Measurements from ENCODE around the gene PKD1L1. TPM values are rescaled to one million over a fixed set of nuclear protein-coding genes. Genes with fewer than 3 reads are reported as not detected.

Gene PKD1L1
- total and polyA plus RNA-seq, 8 donors = 0.13 to 0.67 (median 0.34) TPM

DNA sequence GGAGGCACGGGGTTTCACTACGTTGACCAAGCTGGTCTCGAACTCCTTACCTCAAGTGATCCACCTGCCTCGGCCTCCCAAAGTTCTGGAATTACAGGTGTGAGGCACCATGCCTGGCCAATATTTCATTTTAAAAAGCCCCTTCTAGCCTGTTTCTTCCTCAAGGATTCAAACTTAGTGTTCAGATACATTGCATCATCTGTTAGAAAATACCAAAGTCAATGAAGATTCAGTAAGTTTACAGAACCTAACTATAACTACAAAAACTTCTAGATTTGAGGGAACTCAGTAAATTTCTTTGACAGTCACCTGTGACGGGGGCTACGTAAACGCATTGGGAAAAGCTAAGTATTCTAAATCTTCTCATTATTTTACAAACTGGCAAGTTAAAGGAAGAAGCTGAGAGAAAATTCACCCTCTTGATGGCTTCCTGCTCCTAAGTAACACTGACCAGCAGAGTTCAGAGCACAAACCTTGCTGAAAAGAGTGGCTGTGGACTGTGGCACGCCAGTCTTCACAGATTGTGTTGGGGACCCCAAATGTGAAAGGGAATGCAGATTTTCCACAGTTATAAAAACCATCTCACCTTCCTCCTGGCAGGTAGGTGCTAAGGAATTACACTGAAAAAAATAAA lies 162.2 kb downstream of the PKD1L1 start:
- ATAC-seq (no peak), DNase-seq (no peak)
- Histone ChIP-seq H3K36me3 (no peaks in the 10 kb centered on the region), H3K9me3 (no peaks in the 10 kb centered on the region), H3K27me3 (no peaks in the 10 kb centered on the region), H3K27ac (peak overlapping the region; percentile 35 to 49), H3K4me3 (no peak overlapping the region), H3K4me1 (peaks cover 0 to 16% of the 10 kb centered on the region in 2 donors)
- TF ChIP-seq, protein P1, sequence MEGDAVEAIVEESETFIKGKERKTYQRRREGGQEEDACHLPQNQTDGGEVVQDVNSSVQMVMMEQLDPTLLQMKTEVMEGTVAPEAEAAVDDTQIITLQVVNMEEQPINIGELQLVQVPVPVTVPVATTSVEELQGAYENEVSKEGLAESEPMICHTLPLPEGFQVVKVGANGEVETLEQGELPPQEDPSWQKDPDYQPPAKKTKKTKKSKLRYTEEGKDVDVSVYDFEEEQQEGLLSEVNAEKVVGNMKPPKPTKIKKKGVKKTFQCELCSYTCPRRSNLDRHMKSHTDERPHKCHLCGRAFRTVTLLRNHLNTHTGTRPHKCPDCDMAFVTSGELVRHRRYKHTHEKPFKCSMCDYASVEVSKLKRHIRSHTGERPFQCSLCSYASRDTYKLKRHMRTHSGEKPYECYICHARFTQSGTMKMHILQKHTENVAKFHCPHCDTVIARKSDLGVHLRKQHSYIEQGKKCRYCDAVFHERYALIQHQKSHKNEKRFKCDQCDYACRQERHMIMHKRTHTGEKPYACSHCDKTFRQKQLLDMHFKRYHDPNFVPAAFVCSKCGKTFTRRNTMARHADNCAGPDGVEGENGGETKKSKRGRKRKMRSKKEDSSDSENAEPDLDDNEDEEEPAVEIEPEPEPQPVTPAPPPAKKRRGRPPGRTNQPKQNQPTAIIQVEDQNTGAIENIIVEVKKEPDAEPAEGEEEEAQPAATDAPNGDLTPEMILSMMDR (IDR thresholded peaks at IDR 0.05) = no peak
- intact Hi-C loops (cut with DNase I) = no loop called here

- Histone ChIP-seq H3K27ac (peak overlapping the region; percentile 28 to 83), H3K27me3 (no peaks in the 10 kb centered on the region), H3K4me3 (no peak overlapping the region), H3K4me1 (peaks cover 0 to 16% of the 10 kb centered on the region in 2 donors), H3K9me3 (no peaks in the 10 kb centered on the region), H3K36me3 (no peaks in the 10 kb centered on the region)
- ATAC-seq (peak; percentile 66), DNase-seq (peak in 1 of 4 donors; percentile 35)
- TF ChIP-seq, protein P1 (IDR thresholded peaks at IDR 0.05) = no peak
- intact Hi-C loops (cut with DNase I) = no loop called here
Observed at GRCh38 chr7:47783456-47784223, 164.6 kb downstream of the PKD1L1 start.

- Histone ChIP-seq H3K4me1 (peaks cover 0 to 16% of the 10 kb centered on the region in 2 donors), H3K4me3 (no peak overlapping the region), H3K36me3 (no peaks in the 10 kb centered on the region), H3K27me3 (no peaks in the 10 kb centered on the region), H3K27ac (no peak overlapping the region), H3K9me3 (no peaks in the 10 kb centered on the region)
- intact Hi-C loops (cut with DNase I) = no loop called here
- TF ChIP-seq, protein P1 (IDR thresholded peaks at IDR 0.05) = no peak
- no peak for DNase-seq
- ATAC-seq = no peak
Observed at GRCh38 chr7:47782792-47783191, 165.5 kb downstream of the PKD1L1 start.

GRCh38 chr7:47782022-47782421 lies 166.2 kb downstream of the PKD1L1 start:
- intact Hi-C loops (cut with DNase I) = no loop called here
- Histone ChIP-seq H3K4me1 (peaks cover 0 to 16% of the 10 kb centered on the region in 2 donors), H3K4me3 (no peak overlapping the region), H3K27ac (no peak overlapping the region), H3K9me3 (no peaks in the 10 kb centered on the region), H3K27me3 (no peaks in the 10 kb centered on the region), H3K36me3 (no peaks in the 10 kb centered on the region)
- ATAC-seq (no peak), DNase-seq (no peak)
- TF ChIP-seq, protein P1 (IDR thresholded peaks at IDR 0.05) = no peak

DNA sequence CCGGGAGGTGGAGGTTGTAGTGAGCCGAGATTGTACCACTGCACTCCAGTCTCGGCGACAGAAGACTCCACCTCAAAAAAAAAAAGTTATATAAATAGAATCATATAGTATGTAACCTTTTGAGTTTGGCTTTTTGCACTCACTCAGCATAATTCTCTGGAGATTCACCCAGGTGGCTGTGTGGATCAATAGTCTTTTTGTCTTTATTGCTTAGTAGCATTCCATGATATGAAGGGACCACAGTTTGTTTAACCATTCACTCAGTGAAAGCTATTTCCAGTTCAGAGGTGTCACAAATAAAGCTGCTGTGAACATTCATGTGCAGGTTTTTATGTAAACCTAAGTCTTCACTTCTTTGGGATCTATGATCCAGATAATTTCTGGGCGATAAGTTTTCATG lies 167.7 kb downstream of the PKD1L1 start:
- H3K9me3 ChIP-seq = no peaks in the 10 kb centered on the region
- ATAC-seq (no peak), DNase-seq (no peak)
- TF ChIP-seq, protein P1 (IDR thresholded peaks at IDR 0.05) = no peak
- H3K27ac ChIP-seq = no peak overlapping the region
- no peaks in the 10 kb centered on the region for H3K36me3 ChIP-seq
- no peak overlapping the region for H3K4me3 ChIP-seq
- intact Hi-C loops (cut with DNase I) = no loop called here
- H3K27me3 ChIP-seq = no peaks in the 10 kb centered on the region
- H3K4me1 ChIP-seq = peaks cover 0 to 11% of the 10 kb centered on the region in 2 donors
